Measurements from ENCODE around the gene BPGM.

The BPGM gene

DNA sequence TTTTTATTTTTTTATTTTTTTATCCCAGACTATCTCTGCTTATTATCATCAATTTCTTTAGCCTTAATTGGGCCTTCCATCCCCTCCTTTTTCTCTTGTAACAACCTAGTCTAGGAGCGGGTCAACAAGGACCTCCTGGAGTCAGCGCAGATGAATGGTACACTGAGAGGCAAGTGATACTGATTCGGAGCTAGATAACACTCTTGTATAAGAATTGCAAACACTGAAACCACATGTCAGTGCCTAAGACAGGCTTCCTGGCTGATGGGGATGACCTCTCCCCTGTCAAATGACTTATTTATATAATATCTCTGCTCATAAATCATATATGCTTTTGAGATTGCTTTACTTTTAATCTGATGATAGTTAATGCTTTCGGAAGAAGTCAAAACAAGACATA is 22.7 kb downstream of the BPGM start:
- Histone ChIP-seq H3K36me3 (ENCODE audit: control insufficient read depth, low read length) (peaks cover 4% of the 10 kb centered on the region), H3F3A (ENCODE audit: control insufficient read depth, insufficient read depth) (no peaks in the 10 kb centered on the region), H3K4me3 (ENCODE audit: low read length) (peak overlapping the region; percentile 34), H3K27ac (ENCODE audit: low read depth, low read length) (no peak overlapping the region), H3K9me3 (ENCODE audit: control insufficient read depth, insufficient read depth, low read length) (peaks cover 2% of the 10 kb centered on the region; the same call in 1 of the 2 replicates), H4K20me1 (ENCODE audit: control insufficient read depth, insufficient read depth, low read depth, low read length) (no peaks in the 10 kb centered on the region), H3K79me2 (ENCODE audit: control insufficient read depth, low read length) (peaks cover 6% of the 10 kb centered on the region; the same call in 1 of the 2 replicates), H3K27me3 (ENCODE audit: control insufficient read depth, low read length) (no peaks in the 10 kb centered on the region), H3K4me1 (ENCODE audit: control insufficient read depth, low read length) (peaks cover 41% of the 10 kb centered on the region), H3K4me2 (ENCODE audit: low read length) (peak overlapping the region; percentile 60), H3K9me2 (replicated peaks; ENCODE audit: control insufficient read depth, low read length) (no peaks in the 10 kb centered on the region)
- TF ChIP-seq EZH2phosphoT487 (IDR thresholded peaks at IDR 0.05; ENCODE audit: borderline replicate concordance, low read length), result no peak
- TF ChIP-seq, protein P1, sequence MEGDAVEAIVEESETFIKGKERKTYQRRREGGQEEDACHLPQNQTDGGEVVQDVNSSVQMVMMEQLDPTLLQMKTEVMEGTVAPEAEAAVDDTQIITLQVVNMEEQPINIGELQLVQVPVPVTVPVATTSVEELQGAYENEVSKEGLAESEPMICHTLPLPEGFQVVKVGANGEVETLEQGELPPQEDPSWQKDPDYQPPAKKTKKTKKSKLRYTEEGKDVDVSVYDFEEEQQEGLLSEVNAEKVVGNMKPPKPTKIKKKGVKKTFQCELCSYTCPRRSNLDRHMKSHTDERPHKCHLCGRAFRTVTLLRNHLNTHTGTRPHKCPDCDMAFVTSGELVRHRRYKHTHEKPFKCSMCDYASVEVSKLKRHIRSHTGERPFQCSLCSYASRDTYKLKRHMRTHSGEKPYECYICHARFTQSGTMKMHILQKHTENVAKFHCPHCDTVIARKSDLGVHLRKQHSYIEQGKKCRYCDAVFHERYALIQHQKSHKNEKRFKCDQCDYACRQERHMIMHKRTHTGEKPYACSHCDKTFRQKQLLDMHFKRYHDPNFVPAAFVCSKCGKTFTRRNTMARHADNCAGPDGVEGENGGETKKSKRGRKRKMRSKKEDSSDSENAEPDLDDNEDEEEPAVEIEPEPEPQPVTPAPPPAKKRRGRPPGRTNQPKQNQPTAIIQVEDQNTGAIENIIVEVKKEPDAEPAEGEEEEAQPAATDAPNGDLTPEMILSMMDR (IDR thresholded peaks at IDR 0.05; ENCODE audit: low read depth, low read length, poor library complexity, severe bottlenecking), result no peak

DNA sequence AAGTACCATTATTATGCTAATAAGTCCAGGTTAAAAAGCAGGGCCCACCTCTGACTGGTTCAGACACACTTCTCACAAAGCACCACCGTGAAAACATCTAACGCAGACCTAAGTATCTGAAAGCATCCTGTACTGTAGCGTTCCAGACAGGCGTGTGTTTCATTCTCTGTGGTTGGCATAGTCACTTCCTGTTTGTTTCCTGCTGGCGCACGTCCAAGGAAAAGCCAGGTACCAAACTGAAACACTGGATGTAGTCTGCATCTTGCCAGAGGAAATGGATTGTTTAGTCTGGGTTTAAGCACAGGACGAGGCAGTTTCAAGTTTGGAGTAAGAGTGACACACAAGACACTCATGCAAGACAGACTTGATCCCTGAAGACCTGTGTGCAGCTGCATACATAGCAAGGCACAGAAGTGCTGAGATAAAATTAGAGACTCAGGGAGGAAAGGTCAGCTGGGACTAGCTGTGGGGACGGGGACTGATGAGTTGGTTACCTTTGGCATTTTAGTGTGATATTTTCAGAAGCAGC is 23.3 kb downstream of the BPGM start:
- Histone ChIP-seq H3K4me2 (ENCODE audit: low read length) (peak overlapping the region; percentile 60), H3K27ac (ENCODE audit: low read depth, low read length) (no peak overlapping the region)

DNA sequence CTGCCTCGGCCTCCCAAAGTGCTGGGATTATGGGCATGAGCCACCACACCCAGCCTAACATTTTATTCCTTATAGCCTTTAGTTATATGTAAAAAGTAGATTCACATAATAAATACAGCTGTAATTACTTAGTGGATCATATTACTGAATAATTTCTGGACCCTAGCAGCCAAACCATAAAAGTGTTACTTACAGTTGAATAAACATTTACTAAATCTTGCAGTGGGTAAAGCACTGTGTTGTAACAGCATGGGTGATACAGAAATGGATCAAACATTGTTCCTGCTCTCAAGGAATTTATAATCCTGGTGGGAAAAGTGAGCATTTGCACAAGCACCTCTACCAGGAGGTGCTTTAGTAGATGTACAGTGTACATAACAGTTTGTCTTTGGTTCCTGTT is 25.0 kb downstream of the BPGM start:
- Histone ChIP-seq H3K36me3 (ENCODE audit: control insufficient read depth, low read length) (no peaks in the 10 kb centered on the region), H4K20me1 (ENCODE audit: control insufficient read depth, insufficient read depth, low read depth, low read length) (no peaks in the 10 kb centered on the region), H3K27me3 (ENCODE audit: control insufficient read depth, low read length) (no peaks in the 10 kb centered on the region), H3K9me3 (ENCODE audit: control insufficient read depth, insufficient read depth, low read length) (peaks cover 7% of the 10 kb centered on the region; the same call in 1 of the 2 replicates), H3F3A (ENCODE audit: control insufficient read depth, insufficient read depth) (0 out of 2 replicates have a peak, but pooled peaks cover 4% of the 10 kb centered on the region), H3K4me3 (ENCODE audit: low read length) (peak overlapping the region; percentile 27), H3K9me2 (replicated peaks; ENCODE audit: control insufficient read depth, low read length) (no peaks in the 10 kb centered on the region), H3K4me1 (ENCODE audit: control insufficient read depth, low read length) (peaks cover 48% of the 10 kb centered on the region), H3K79me2 (ENCODE audit: control insufficient read depth, low read length) (peaks cover 7% of the 10 kb centered on the region; the same call in 1 of the 2 replicates), H3K4me2 (ENCODE audit: low read length) (peak overlapping the region; percentile 58), H3K27ac (ENCODE audit: low read depth, low read length) (peak overlapping the region; percentile 16; the same call in 1 of the 2 replicates)
- no peak for TF ChIP-seq EZH2phosphoT487 (IDR thresholded peaks at IDR 0.05; ENCODE audit: borderline replicate concordance, low read length)

More for the DNA sequence above, 23.3 kb downstream of the BPGM start:
- TF ChIP-seq, protein P1 (IDR thresholded peaks at IDR 0.05; ENCODE audit: low read depth, low read length, poor library complexity, severe bottlenecking), result no peak
- no peaks in the 10 kb centered on the region for H3K36me3 ChIP-seq (ENCODE audit: control insufficient read depth, low read length)
- no peaks in the 10 kb centered on the region for H3K9me2 ChIP-seq (replicated peaks; ENCODE audit: control insufficient read depth, low read length)
- peaks cover 7% of the 10 kb centered on the region; the same call in 1 of the 2 replicates for H3K9me3 ChIP-seq (ENCODE audit: control insufficient read depth, insufficient read depth, low read length)
- peaks cover 44% of the 10 kb centered on the region for H3K4me1 ChIP-seq (ENCODE audit: control insufficient read depth, low read length)
- H4K20me1 ChIP-seq (ENCODE audit: control insufficient read depth, insufficient read depth, low read depth, low read length), result no peaks in the 10 kb centered on the region
- H3K27me3 ChIP-seq (ENCODE audit: control insufficient read depth, low read length), result no peaks in the 10 kb centered on the region
- no peaks in the 10 kb centered on the region for H3F3A ChIP-seq (ENCODE audit: control insufficient read depth, insufficient read depth)
- H3K79me2 ChIP-seq (ENCODE audit: control insufficient read depth, low read length), result peaks cover 2% of the 10 kb centered on the region; the same call in 1 of the 2 replicates
- peak overlapping the region; percentile 34 for H3K4me3 ChIP-seq (ENCODE audit: low read length)

DNA sequence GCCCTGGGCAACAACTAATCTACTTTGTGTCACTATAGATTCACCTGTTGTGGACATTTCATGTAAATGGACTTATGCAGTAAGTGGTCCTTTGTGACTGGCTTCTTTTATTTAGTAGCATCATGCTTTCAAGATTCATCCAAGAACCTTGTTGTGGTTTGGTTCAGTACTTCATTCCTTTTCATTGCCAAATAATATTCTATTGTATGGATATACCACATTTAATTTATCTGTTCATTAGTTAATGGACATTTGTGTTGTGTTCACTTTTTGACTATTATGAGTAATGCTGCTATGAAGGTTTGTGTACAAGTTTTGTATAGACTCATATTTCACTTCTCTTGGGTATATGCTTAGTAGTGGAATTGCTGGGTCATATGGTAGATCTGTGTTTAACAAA is 27.8 kb downstream of the BPGM start:
- Histone ChIP-seq H3K4me2 (ENCODE audit: low read length) (no peak overlapping the region), H3K9me2 (replicated peaks; ENCODE audit: control insufficient read depth, low read length) (no peaks in the 10 kb centered on the region), H3K36me3 (ENCODE audit: control insufficient read depth, low read length) (peaks cover 7% of the 10 kb centered on the region), H3K27me3 (ENCODE audit: control insufficient read depth, low read length) (no peaks in the 10 kb centered on the region), H3K4me1 (ENCODE audit: control insufficient read depth, low read length) (peaks cover 48% of the 10 kb centered on the region), H3K79me2 (ENCODE audit: control insufficient read depth, low read length) (peaks cover 6% of the 10 kb centered on the region; the same call in 1 of the 2 replicates), H4K20me1 (ENCODE audit: control insufficient read depth, insufficient read depth, low read depth, low read length) (no peaks in the 10 kb centered on the region), H3K27ac (ENCODE audit: low read depth, low read length) (no peak overlapping the region), H3K4me3 (ENCODE audit: low read length) (no peak overlapping the region), H3K9me3 (ENCODE audit: control insufficient read depth, insufficient read depth, low read length) (peaks cover 7% of the 10 kb centered on the region; the same call in 1 of the 2 replicates), H3F3A (ENCODE audit: control insufficient read depth, insufficient read depth) (0 out of 2 replicates have a peak, but pooled peaks cover 4% of the 10 kb centered on the region)
- no peak for TF ChIP-seq EZH2phosphoT487 (IDR thresholded peaks at IDR 0.05; ENCODE audit: borderline replicate concordance, low read length)
- TF ChIP-seq, protein P1 (IDR thresholded peaks at IDR 0.05; ENCODE audit: low read depth, low read length, poor library complexity, severe bottlenecking), result no peak
